B cell (primary cell): ENCODE data around the gene CNPY2. TPM values are rescaled to one million over a fixed set of nuclear protein-coding genes. Genes with fewer than 3 reads are reported as not detected.

ENCODE experiments used
- ATAC-seq: fragments of 200-7000 bp; cut with Tn5 transposase; one replicate; pipeline ENCODE4 v1.10.0; 2021; ENCODE audit warnings: low read depth, mild to moderate bottlenecking, moderate number of reproducible peaks, moderate library complexity
- CTCF ChIA-PET: fragments of 350-600 bp; sonication (Branson Sonifier 250); formaldehyde crosslinking; loops from one replicate; lab custom pipeline; 2021; ENCODE audit warnings: antibody characterized with exemption, inconsistent platforms; lab: Charles Lee
- POLR2A ChIA-PET: fragments of 350-600 bp; sonication (Branson Sonifier 250); formaldehyde crosslinking; loops from one replicate; lab custom pipeline; 2021; ENCODE audit warnings: antibody characterized with exemption; lab: Charles Lee
- DNase-seq: peaks from one replicate; pipeline ENCODE4 v3.0.0; 2013
- H2AFZ ChIP-seq: 2 replicates; pipeline ENCODE4 v1.6.1; 2012; ENCODE audit warnings: mild to moderate bottlenecking, low read depth, low read length; ENCODE audit not compliant: insufficient read depth, poor library complexity, severe bottlenecking
- H3K27ac ChIP-seq, 2 donors: 1 replicate in 1 of 2; 2 replicates in 1 of 2; pipeline ENCODE4 v1.5.1; 2012 to 2013; ENCODE audit warnings: low read length in 2 of 2, mild to moderate bottlenecking in 2 of 2, moderate library complexity in 1 of 2
- H3K27me3 ChIP-seq, 4 experiments: fragments of 200-600 bp in 1 of 4; sonication (generic) in 1 of 4; replicated peaks in 1 of 4; 1 replicate in 2 of 4; 2 replicates in 2 of 4; pipeline versions ENCODE4 v1.6.1 to v1.7.0; 2013 to 2016; ENCODE audit warnings: low read length in 3 of 4, mild to moderate bottlenecking in 2 of 4, mixed read lengths in 1 of 4, moderate library complexity in 1 of 4; ENCODE audit not compliant: insufficient read depth in 4 of 4, control insufficient read depth in 3 of 4; ENCODE audit errors: control extremely low read depth in 1 of 4
- H3K36me3 ChIP-seq, 2 experiments: replicated peaks in 1 of 2; 1 replicate in 1 of 2; 2 replicates in 1 of 2; pipeline versions ENCODE4 v1.6.1 to v1.7.1; 2013; ENCODE audit warnings: low read length in 1 of 2; ENCODE audit not compliant: insufficient read depth in 2 of 2, control insufficient read depth in 1 of 2; ENCODE audit errors: control extremely low read depth in 1 of 2, extremely low read depth in 1 of 2
- H3K4me1 ChIP-seq, 2 donors: fragments of 200-600 bp in 1 of 2; sonication (generic) in 1 of 2; 1 replicate in 1 of 2; 2 replicates in 1 of 2; pipeline versions ENCODE4 v1.5.1 to v1.6.1; 2013 to 2017; ENCODE audit warnings: low read length in 2 of 2; ENCODE audit not compliant: control insufficient read depth in 2 of 2, insufficient read depth in 2 of 2
- H3K4me2 ChIP-seq: replicated peaks from 2 replicates; pipeline ENCODE3; 2012; ENCODE audit warnings: mild to moderate bottlenecking, low read depth, low read length; ENCODE audit not compliant: poor library complexity, severe bottlenecking
- H3K4me3 ChIP-seq, 5 experiments: fragments of 200-600 bp in 1 of 5; sonication (generic) in 1 of 5; 1 replicate in 3 of 5; 2 replicates in 2 of 5; pipeline versions ENCODE4 v1.5.1 to v1.7.0; 2011 to 2016; ENCODE audit warnings: low read length in 4 of 5, mild to moderate bottlenecking in 4 of 5, low read depth in 2 of 5, control low read depth in 1 of 5, moderate library complexity in 1 of 5; ENCODE audit not compliant: insufficient read depth in 1 of 5; ENCODE audit errors: control extremely low read depth in 1 of 5, extremely low read depth in 1 of 5
- H3K79me2 ChIP-seq: fragments of 200-600 bp; sonication (generic); one replicate; pipeline ENCODE4 v1.6.0; 2016; ENCODE audit warnings: low read length; ENCODE audit not compliant: control insufficient read depth, insufficient read depth
- H3K9ac ChIP-seq: fragments of 200-600 bp; sonication (generic); 2 replicates; pipeline ENCODE4 v1.6.1; 2017; ENCODE audit warnings: mild to moderate bottlenecking, low read length, moderate library complexity
- H3K9me3 ChIP-seq, 3 donors: one replicate each; pipeline versions ENCODE4 v1.6.1 to v1.7.1; 2013; ENCODE audit warnings: low read length in 2 of 3; ENCODE audit not compliant: control insufficient read depth in 2 of 3, insufficient read depth in 1 of 3; ENCODE audit errors: control extremely low read depth in 1 of 3
- H4K20me1 ChIP-seq: 2 replicates; pipeline ENCODE4 v1.6.0; 2012; ENCODE audit warnings: mild to moderate bottlenecking, low read length; ENCODE audit not compliant: insufficient read depth, control insufficient read depth, poor library complexity, severe bottlenecking
- H3K27ac Mint-ChIP-seq: one replicate; pipeline ENCODE4 v1.8.0; 2021; ENCODE audit warnings: mixed read lengths
- H3K27me3 Mint-ChIP-seq: one replicate; pipeline ENCODE4 v1.8.0; 2021; ENCODE audit warnings: mixed read lengths
- H3K4me1 Mint-ChIP-seq: one replicate; pipeline ENCODE4 v1.8.0; 2021; ENCODE audit warnings: mixed read lengths
- H3K4me3 Mint-ChIP-seq: one replicate; pipeline ENCODE4 v1.8.0; 2021; ENCODE audit warnings: mixed read lengths
- H3K9me3 Mint-ChIP-seq: one replicate; pipeline ENCODE4 v1.8.0; 2022; ENCODE audit warnings: mixed read lengths; ENCODE audit not compliant: insufficient read depth
- CTCF ChIP-seq: fragments of 200-600 bp; IDR thresholded peaks from one replicate; pipeline ENCODE4 v1.8.0; 2022; ENCODE audit warnings: antibody characterized with exemption, mild to moderate bottlenecking
- EZH2 ChIP-seq: IDR thresholded peaks from 2 replicates; pipeline ENCODE4 v1.6.1; 2012; ENCODE audit warnings: borderline replicate concordance, low read depth, mild to moderate bottlenecking, moderate library complexity, low read length; ENCODE audit not compliant: insufficient read depth, poor library complexity, severe bottlenecking
- WGBS: methylation state at CpG from one replicate; pipeline ENCODE4 v1.1.5; 2013; ENCODE audit warnings: missing lambda C conversion rate; ENCODE audit not compliant: insufficient coverage; 5-methylcytosine and 5-hydroxymethylcytosine counted together
- intact Hi-C: fragments of 100-400 bp; cut with micrococcal nuclease; formaldehyde crosslinking; loops from one replicate; pipeline ENCODE4 v1.10.0; 2022
- polyA plus RNA-seq: library from polyadenylated mRNA; depleted of rRNA; stranded (reverse); fragments of >200 nt; gene quantifications from 2 replicates; pipeline ENCODE4 v1.2.3, GENCODE V29; 2012
- total RNA-seq, 2 donors: library from RNA; stranded (reverse); fragments of 120-200 nt in 1 of 2; gene quantifications; 1 replicate in 1 of 2; 2 replicates in 1 of 2; pipeline versions ENCODE4 v1.2.3 to v1.2.4, GENCODE V29; 2013 to 2022

Gene CNPY2
- total and polyA plus RNA-seq, 2 donors (not counting 1 experiment from before 2014, with no cell fraction given) = 61.9 to 91.2 TPM

- no peak for ATAC-seq
These were observed 553 bp downstream of the CNPY2 start for GRCh38 chr12:56315249-56315621.

More at GRCh38 chr12:56315249-56315621, 553 bp downstream of the CNPY2 start:
- Histone ChIP-seq H2AFZ (peak overlapping the region; percentile 95), H3K4me3 (peak overlapping the region; percentile 78 to 94 (median 91)), H3K4me2 (peak overlapping the region; percentile 91), H3K27ac (peak overlapping the region; percentile 67 to 90), H3K9ac (peak overlapping the region; percentile 82), H3K27me3 (no peaks in the 10 kb centered on the region), H3K9me3 (no peaks in the 10 kb centered on the region), H3K4me1 (peaks cover 12 to 15% of the 10 kb centered on the region in 2 donors), H3K79me2 (peaks cover 20% of the 10 kb centered on the region), H3K36me3 (peaks cover 8 to 28% of the 10 kb centered on the region in 2 experiments), H4K20me1 (no peaks in the 10 kb centered on the region)
- POLR2A ChIA-PET = interaction anchor here (0.7 to 2.3 kb wide), 20 partner anchors 9 to 199 kb away, joined by 3 to 12 read pairs (median 4); partner anchors contain the start of genes APOF, COQ10A, GLS2 and IL23A
- DNase-seq = no peak
- no peaks in the 10 kb centered on the region for H3K27me3 Mint-ChIP-seq
- under 1% methylated on average over 10 of the region's 11 CpGs for WGBS
- peak overlapping the region; percentile 99 for H3K4me3 Mint-ChIP-seq
- no peak for TF ChIP-seq CTCF
- no peak for TF ChIP-seq EZH2
- intact Hi-C loops = loop anchor here (5.0 kb wide), 2 partner anchors 123 to 1207 kb away; partner anchors contain the start of genes DDIT3 and MBD6
- peak overlapping the region; percentile 99 for H3K27ac Mint-ChIP-seq
- peaks cover 10% of the 10 kb centered on the region for H3K4me1 Mint-ChIP-seq
- no peaks in the 10 kb centered on the region for H3K9me3 Mint-ChIP-seq
- CTCF ChIA-PET = interaction anchor here (0.6 to 4.8 kb wide), 13 partner anchors 21 to 321 kb away, joined by 3 to 44 read pairs (median 4); partner anchors contain the start of genes IL23A, PAN2, STAT2 and TIMELESS
